IMR-90 (cell line): ENCODE results near the gene ABCA2.

Source experiments
- CTCF ChIP-seq: conservative IDR thresholded peaks from 2 replicates; pipeline ENCODE4 v1.5.1; 2012; ENCODE audit warnings: mild to moderate bottlenecking, low read depth, low read length, improper control_type of control experiment
- RCOR1 ChIP-seq: IDR thresholded peaks from 2 replicates; pipeline ENCODE4 v1.6.1; 2012; ENCODE audit warnings: mild to moderate bottlenecking, low read length, improper control_type of control experiment; ENCODE audit not compliant: insufficient replicate concordance
- RFX5 ChIP-seq: IDR thresholded peaks from 2 replicates; pipeline ENCODE4 v1.8.0; 2012; ENCODE audit warnings: low read depth, mild to moderate bottlenecking, low read length, moderate library complexity

GRCh38 chr9:136979769-136980587 lies 48.1 kb downstream of the ABCA2 start:
- no peak for TF ChIP-seq CTCF
- TF ChIP-seq RFX5 = no peak
- no peak for TF ChIP-seq RCOR1
